Vagina (tissue), 2 donors: ENCODE results near the gene DRAM1. TPM values are rescaled to one million over a fixed set of nuclear protein-coding genes. Genes with fewer than 3 reads are reported as not detected.
"Not testable (repeated sequence)": the region's sequence is repeated elsewhere in the genome, so short reads cannot be mapped to it uniquely, and the experiment has no call there.

ENCODE experiments used
- DNase-seq, 2 donors: peaks; one replicate each; pipeline ENCODE4 v3.0.0-alpha.2; 2017; ENCODE audit errors: extremely low spot score in 2 of 2
- H3K27ac ChIP-seq: fragments of 200-600 bp; sonication (generic); one replicate; pipeline ENCODE4 v1.5.1; 2019
- H3K27me3 ChIP-seq: fragments of 200-600 bp; sonication (generic); one replicate; pipeline ENCODE4 v1.5.1; 2019
- H3K36me3 ChIP-seq, 2 donors: fragments of 200-600 bp; sonication (generic); one replicate each; pipeline ENCODE4 v1.5.1; 2017 to 2019
- H3K4me1 ChIP-seq: fragments of 200-600 bp; sonication (generic); one replicate; pipeline ENCODE4 v1.5.1; 2019
- H3K4me3 ChIP-seq, 2 donors: fragments of 200-600 bp; sonication (generic); 1 replicate in 1 of 2; 2 replicates in 1 of 2; pipeline ENCODE4 v1.5.1; 2016 to 2019
- H3K9me3 ChIP-seq: fragments of 200-600 bp; sonication (generic); one replicate; pipeline ENCODE4 v1.5.1; 2019
- POLR2A ChIP-seq, 2 donors: fragments of 450-650 bp; IDR thresholded peaks; one replicate each; pipeline ENCODE4 v1.6.1; 2017; ENCODE audit warnings: antibody characterized with exemption in 2 of 2, mild to moderate bottlenecking in 2 of 2, moderate library complexity in 2 of 2
- POLR2AphosphoS5 ChIP-seq, 2 donors: sonication (generic); formaldehyde crosslinking; IDR thresholded peaks; one replicate each; pipeline ENCODE4 v1.9.0; 2017; ENCODE audit warnings: antibody characterized with exemption in 2 of 2, mild to moderate bottlenecking in 2 of 2, low read depth in 1 of 2; ENCODE audit not compliant: insufficient read depth in 1 of 2
- intact Hi-C: fragments of 100-400 bp; cut with DNase I; formaldehyde crosslinking; loops from one replicate; pipeline ENCODE4 v1.15.1; 2023
- total RNA-seq: library from RNA; depleted of rRNA; stranded (reverse); fragments of >200 nt; gene quantifications from one replicate; pipeline ENCODE4 v1.2.3, GENCODE V29; 2016
- TF ChIP-seq, protein P1 (sequence below), 3 experiments: fragments of 450-650 bp in 2 of 3; fragments of 200-600 bp in 1 of 3; sonication (generic) in 1 of 3; IDR thresholded peaks; one replicate each; pipeline ENCODE4 v1.5.1; 2017 to 2019; ENCODE audit warnings: antibody characterized with exemption in 3 of 3, mild to moderate bottlenecking in 2 of 3, moderate library complexity in 2 of 3

DRAM1 gene
- total RNA-seq, 1 donor from 2014 or later, result 18.9 TPM

GRCh38 chr12:101880769-101881168 is 3.4 kb downstream of the DRAM1 start:
- TF ChIP-seq POLR2A (IDR thresholded peaks at IDR 0.05) (no peak), POLR2AphosphoS5 (IDR thresholded peaks at IDR 0.05; ENCODE audit: insufficient read depth in 1 of 2, low read depth in 1 of 2) (no peak)
- TF ChIP-seq, protein P1, sequence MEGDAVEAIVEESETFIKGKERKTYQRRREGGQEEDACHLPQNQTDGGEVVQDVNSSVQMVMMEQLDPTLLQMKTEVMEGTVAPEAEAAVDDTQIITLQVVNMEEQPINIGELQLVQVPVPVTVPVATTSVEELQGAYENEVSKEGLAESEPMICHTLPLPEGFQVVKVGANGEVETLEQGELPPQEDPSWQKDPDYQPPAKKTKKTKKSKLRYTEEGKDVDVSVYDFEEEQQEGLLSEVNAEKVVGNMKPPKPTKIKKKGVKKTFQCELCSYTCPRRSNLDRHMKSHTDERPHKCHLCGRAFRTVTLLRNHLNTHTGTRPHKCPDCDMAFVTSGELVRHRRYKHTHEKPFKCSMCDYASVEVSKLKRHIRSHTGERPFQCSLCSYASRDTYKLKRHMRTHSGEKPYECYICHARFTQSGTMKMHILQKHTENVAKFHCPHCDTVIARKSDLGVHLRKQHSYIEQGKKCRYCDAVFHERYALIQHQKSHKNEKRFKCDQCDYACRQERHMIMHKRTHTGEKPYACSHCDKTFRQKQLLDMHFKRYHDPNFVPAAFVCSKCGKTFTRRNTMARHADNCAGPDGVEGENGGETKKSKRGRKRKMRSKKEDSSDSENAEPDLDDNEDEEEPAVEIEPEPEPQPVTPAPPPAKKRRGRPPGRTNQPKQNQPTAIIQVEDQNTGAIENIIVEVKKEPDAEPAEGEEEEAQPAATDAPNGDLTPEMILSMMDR (IDR thresholded peaks at IDR 0.05), result no peak
- no peak for DNase-seq
- peaks cover 19% of the 10 kb centered on the region for H3K4me1 ChIP-seq
- H3K36me3 ChIP-seq, result no peaks in the 10 kb centered on the region
- no peaks in the 10 kb centered on the region for H3K9me3 ChIP-seq
- H3K4me3 ChIP-seq, result no peak overlapping the region
- H3K27me3 ChIP-seq, result no peaks in the 10 kb centered on the region
- intact Hi-C loops, result no loop called here
- H3K27ac ChIP-seq, result no peak overlapping the region

DNA sequence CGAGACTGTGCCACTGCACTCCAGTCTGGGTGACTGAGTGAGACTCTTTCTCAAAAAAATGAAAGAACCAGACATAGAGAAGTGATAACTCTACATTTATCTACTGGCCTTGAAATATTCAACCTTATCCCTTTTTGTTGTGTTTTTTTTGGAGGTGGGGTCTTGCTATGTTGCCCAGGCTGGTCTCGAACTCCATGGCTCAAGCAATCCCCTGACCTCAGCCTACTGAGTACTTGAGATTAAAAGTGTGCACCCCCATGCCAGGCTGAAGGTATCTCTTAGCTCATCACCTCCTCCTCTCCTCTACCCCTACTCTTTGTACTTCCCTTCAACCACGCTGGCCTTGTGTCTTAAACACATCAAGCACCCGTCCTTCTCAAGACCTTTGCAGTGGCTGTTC is 3.8 kb downstream of the DRAM1 start:
- intact Hi-C loops, result no loop called here

GRCh38 chr12:101884174-101884573 is 6.8 kb downstream of the DRAM1 start:
- DNase-seq, result no peak
- TF ChIP-seq, protein P1 (IDR thresholded peaks at IDR 0.05), result no peak
- no peak for TF ChIP-seq POLR2A (IDR thresholded peaks at IDR 0.05)
- no peak for TF ChIP-seq POLR2AphosphoS5 (IDR thresholded peaks at IDR 0.05; ENCODE audit: insufficient read depth in 1 of 2, low read depth in 1 of 2)
- intact Hi-C loops, result no loop called here
- no peak overlapping the region for H3K27ac ChIP-seq
- peaks cover 4% of the 10 kb centered on the region for H3K4me1 ChIP-seq
- H3K27me3 ChIP-seq, result no peaks in the 10 kb centered on the region
- no peaks in the 10 kb centered on the region for H3K9me3 ChIP-seq
- H3K4me3 ChIP-seq, result no peak overlapping the region
- no peaks in the 10 kb centered on the region for H3K36me3 ChIP-seq

More for the DNA sequence above, 3.8 kb downstream of the DRAM1 start:
- H3K4me1 ChIP-seq, result peaks cover 19% of the 10 kb centered on the region
- DNase-seq, result no peak
- H3K9me3 ChIP-seq, result no peaks in the 10 kb centered on the region
- H3K4me3 ChIP-seq, result no peak overlapping the region
- H3K36me3 ChIP-seq, result no peaks in the 10 kb centered on the region
- TF ChIP-seq POLR2AphosphoS5 (IDR thresholded peaks at IDR 0.05; ENCODE audit: insufficient read depth in 1 of 2, low read depth in 1 of 2) (no peak), POLR2A (IDR thresholded peaks at IDR 0.05) (no peak)
- TF ChIP-seq, protein P1 (IDR thresholded peaks at IDR 0.05), result no peak
- H3K27ac ChIP-seq, result no peak overlapping the region
- H3K27me3 ChIP-seq, result no peaks in the 10 kb centered on the region

GRCh38 chr12:101884781-101885340 is 7.5 kb downstream of the DRAM1 start:
- H3K27ac ChIP-seq, intact Hi-C loops, H3K9me3 ChIP-seq, H3K27me3 ChIP-seq, H3K4me1 ChIP-seq, H3K4me3 ChIP-seq, H3K36me3 ChIP-seq, DNase-seq: not testable (repeated sequence)

DNA sequence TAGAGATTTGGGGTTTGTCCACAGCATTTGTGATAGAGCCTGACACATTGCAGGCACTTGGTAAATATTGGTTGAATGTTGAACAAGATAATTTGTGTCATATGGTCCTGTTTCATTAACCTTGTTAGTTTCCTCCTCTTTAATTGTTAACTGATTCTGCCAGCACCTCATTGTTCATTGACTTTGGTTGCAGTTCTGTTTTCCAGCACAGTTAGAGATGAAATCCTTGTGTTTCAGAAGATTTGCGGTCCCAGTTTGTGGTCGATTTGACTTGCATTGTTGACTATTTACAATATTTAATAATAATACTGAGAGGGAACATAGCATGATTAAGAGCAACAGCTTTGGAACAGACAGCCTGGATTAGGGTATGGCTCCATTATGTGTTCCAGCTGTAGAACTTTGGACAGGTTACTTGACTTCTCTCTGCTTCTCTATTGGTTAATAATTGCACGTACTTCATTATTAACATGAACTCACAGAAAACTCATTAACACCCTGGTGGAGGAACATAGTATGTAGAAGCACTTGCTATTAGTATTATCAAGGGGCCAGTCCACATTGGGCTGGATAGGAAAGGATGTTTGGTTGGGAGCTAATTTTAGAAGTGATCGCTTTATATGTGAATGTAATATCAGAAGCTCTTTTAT is 8.7 kb downstream of the DRAM1 start:
- TF ChIP-seq POLR2A (IDR thresholded peaks at IDR 0.05) (no peak), POLR2AphosphoS5 (IDR thresholded peaks at IDR 0.05; ENCODE audit: insufficient read depth in 1 of 2, low read depth in 1 of 2) (no peak)
- TF ChIP-seq, protein P1 (IDR thresholded peaks at IDR 0.05), result no peak
- Histone ChIP-seq H3K4me1 (no peaks in the 10 kb centered on the region), H3K27me3 (no peaks in the 10 kb centered on the region), H3K9me3 (no peaks in the 10 kb centered on the region), H3K4me3 (no peak overlapping the region), H3K36me3 (no peaks in the 10 kb centered on the region), H3K27ac (no peak overlapping the region)
- intact Hi-C loops, result no loop called here
- no peak for DNase-seq
